Aorta (tissue), 5 donors: Measurements from ENCODE around the gene SNX18. TPM values are rescaled to one million over a fixed set of nuclear protein-coding genes. Genes with fewer than 3 reads are reported as not detected.
"Not testable (repeated sequence)": the region's sequence is repeated elsewhere in the genome, so short reads cannot be mapped to it uniquely, and the experiment has no call there.

ENCODE experiments used
- ATAC-seq: fragments of 200-7000 bp; cut with Tn5 transposase; one replicate; pipeline ENCODE4 v1.9.1; 2022; ENCODE audit warnings: moderate library complexity; ENCODE audit not compliant: low FRiP score
- DNase-seq, 2 donors: peaks; one replicate each; pipeline ENCODE4 v3.0.0-alpha.2; 2020
- H3K27ac ChIP-seq, 2 donors: one replicate each; pipeline ENCODE4 v1.5.1; 2013; ENCODE audit warnings: low read length in 2 of 2, mild to moderate bottlenecking in 2 of 2, moderate library complexity in 2 of 2, control low read depth in 1 of 2, inconsistent platforms in 1 of 2, low read depth in 1 of 2
- H3K27me3 ChIP-seq, 2 donors: one replicate each; pipeline ENCODE4 v1.6.1; 2013; ENCODE audit warnings: control low read depth in 1 of 2, low read length in 1 of 2, mild to moderate bottlenecking in 1 of 2, moderate library complexity in 1 of 2; ENCODE audit not compliant: insufficient read depth in 2 of 2, control insufficient read depth in 1 of 2
- H3K36me3 ChIP-seq, 2 donors: one replicate each; pipeline ENCODE4 v1.6.1; 2013; ENCODE audit warnings: control low read depth in 1 of 2, low read length in 1 of 2, mild to moderate bottlenecking in 1 of 2; ENCODE audit not compliant: insufficient read depth in 2 of 2, control insufficient read depth in 1 of 2
- H3K4me1 ChIP-seq, 2 donors: one replicate each; pipeline ENCODE4 v1.6.1; 2013; ENCODE audit warnings: low read length in 2 of 2, control low read depth in 1 of 2, mild to moderate bottlenecking in 1 of 2, moderate library complexity in 1 of 2; ENCODE audit not compliant: insufficient read depth in 2 of 2, control insufficient read depth in 1 of 2
- H3K4me3 ChIP-seq, 2 donors: one replicate each; pipeline ENCODE4 v1.5.1; 2013; ENCODE audit warnings: low read length in 2 of 2, control low read depth in 1 of 2, mild to moderate bottlenecking in 1 of 2
- H3K9me3 ChIP-seq: one replicate; pipeline ENCODE4 v1.6.1; 2013; ENCODE audit warnings: mild to moderate bottlenecking, low read length; ENCODE audit not compliant: control insufficient read depth
- WGBS, 2 donors: extraction: QIAGEN DNeasy Blood & Tissue Kit; methylation state at CpG; one replicate each; pipeline ENCODE4 v1.1.7; 2013; 5-methylcytosine and 5-hydroxymethylcytosine counted together
- intact Hi-C, 2 donors: fragments of 100-400 bp; cut with DNase I; formaldehyde crosslinking; loops; one replicate each; pipeline versions ENCODE4 v1.14.2 to v1.15.0; 2022
- polyA plus RNA-seq, 2 donors: library from polyadenylated mRNA; stranded (reverse); fragments of 200-250 nt; gene quantifications; one replicate each; pipeline ENCODE4 v1.2.3, GENCODE V29; 2013
- total RNA-seq, 2 donors: library from RNA; stranded (reverse); fragmentation: NEBNext Ultra II Directional; extraction: Animal tissue kit (Norgen Biotek cat#: 25700); gene quantifications; one replicate each; pipeline ENCODE4 v1.2.1, GENCODE V29; 2021
- donor health status: healthy with polysubstance abuse.
- donor health status: Bipolar disorder and iron deficiency.
- donor health status: DM: no; HTN: no; CAD: no.
- donor health status: DM: no; HTN: no; CAD: no.
- donor health status: DM: yes; HTN: yes; CAD: no.

The SNX18 gene
- total and polyA plus RNA-seq, 4 donors = 31.6 to 110 (median 60.8) TPM

DNA sequence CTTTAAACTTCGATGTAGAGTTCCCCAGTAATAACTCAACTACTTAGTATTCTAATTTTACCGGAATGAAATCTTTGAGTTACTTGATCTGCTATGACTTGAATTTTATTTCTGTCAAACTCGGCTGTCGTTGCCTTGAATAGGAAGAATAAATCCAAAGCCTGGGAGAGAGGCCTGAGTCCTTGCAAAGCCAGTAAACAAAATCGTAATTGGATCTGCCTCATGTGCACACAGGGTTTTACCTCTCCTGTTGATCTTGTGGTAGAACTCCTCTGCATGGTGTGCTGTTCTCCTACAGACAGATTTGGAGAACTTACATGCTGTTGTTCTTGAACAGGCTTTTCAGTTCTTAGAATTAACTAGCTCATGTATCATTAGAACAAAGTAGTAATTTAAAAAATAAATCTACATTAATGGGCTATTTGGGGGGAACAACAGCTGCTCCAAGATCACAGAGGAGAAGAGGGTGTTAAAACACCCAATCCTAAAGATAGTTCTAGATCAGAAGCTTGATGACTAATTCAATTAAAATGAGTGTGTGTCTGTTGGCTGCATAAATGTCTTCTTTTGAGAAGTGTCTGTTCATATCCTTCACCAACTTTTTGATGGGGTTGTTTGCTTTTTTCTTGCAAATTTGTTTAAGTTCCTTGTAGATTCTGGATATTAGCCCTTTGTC, 33.2 kb upstream of the SNX18 start:
- ATAC-seq = no peak
- Histone ChIP-seq H3K9me3 (no peaks in the 10 kb centered on the region), H3K36me3 (no peaks in the 10 kb centered on the region), H3K27ac (no peak overlapping the region), H3K27me3 (no peaks in the 10 kb centered on the region), H3K4me1 (no peaks in the 10 kb centered on the region), H3K4me3 (no peak overlapping the region)
- DNase-seq = no peak
- intact Hi-C loops = no loop called here
- 71 to 77% methylated on average over 5 of the region's 5 CpGs for WGBS, 2 donors

DNA sequence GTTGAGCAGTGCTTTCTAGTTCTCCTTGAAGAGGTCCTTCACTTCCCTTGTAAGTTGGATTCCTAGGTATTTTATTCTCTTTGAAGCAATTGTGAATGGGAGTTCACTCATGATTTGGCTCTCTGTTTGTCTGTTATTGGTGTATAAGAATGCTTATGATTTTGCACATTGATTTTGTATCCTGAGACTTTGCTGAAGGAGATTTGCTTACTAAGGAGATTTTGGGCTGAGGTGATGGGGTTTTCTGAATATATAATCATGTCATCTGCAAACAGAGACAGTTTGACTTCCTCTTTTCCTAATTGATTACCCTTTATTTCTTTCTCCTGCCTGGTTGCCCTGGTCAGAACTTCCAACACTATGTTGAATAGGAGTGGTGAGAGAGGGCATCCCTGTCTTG, 31.9 kb upstream of the SNX18 start:
- ATAC-seq, H3K4me3 ChIP-seq, H3K36me3 ChIP-seq, H3K4me1 ChIP-seq, H3K27ac ChIP-seq, DNase-seq, H3K9me3 ChIP-seq, H3K27me3 ChIP-seq: not testable (repeated sequence)
- intact Hi-C loops = loop anchor here in 1 of 2 donors (5.0 kb wide), 1 partner anchor 228 kb away; no protein-coding TSS in a partner anchor

DNA sequence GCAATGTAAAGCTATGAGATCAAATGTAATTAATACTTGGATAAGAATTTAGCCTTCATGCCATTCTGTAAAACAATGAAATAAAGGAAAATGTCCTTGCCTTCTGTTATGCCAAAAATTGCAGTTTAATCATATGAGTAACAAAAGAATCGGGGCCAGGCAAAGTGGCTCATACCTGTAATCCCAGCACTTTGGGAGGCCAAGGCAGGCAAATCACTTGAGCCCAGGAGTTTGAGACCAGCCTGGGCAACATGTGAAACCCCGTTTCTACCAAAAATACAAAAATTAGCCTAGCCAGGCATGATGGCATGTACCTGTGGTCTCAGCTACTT, 27.9 kb upstream of the SNX18 start:
- intact Hi-C loops = loop anchor here in 1 of 2 donors (5.0 kb wide), 1 partner anchor 232 kb away; no protein-coding TSS in a partner anchor
- DNase-seq, H3K4me3 ChIP-seq, H3K27me3 ChIP-seq, H3K4me1 ChIP-seq, ATAC-seq, H3K36me3 ChIP-seq, H3K9me3 ChIP-seq, H3K27ac ChIP-seq: not testable (repeated sequence)
- 26 to 50% methylated on average over 2 of the region's 2 CpGs for WGBS, 2 donors

GRCh38 chr5:54491326-54491725, 26.2 kb upstream of the SNX18 start:
- ATAC-seq (no peak), DNase-seq (no peak)
- H3K27ac ChIP-seq = no peak overlapping the region
- H3K4me1 ChIP-seq = no peaks in the 10 kb centered on the region
- intact Hi-C loops = loop anchor here (2.0 to 5.0 kb wide), 3 partner anchors 49 to 249 kb away; no protein-coding TSS in a partner anchor
- H3K9me3 ChIP-seq = no peaks in the 10 kb centered on the region
- no peak overlapping the region for H3K4me3 ChIP-seq
- no peaks in the 10 kb centered on the region for H3K36me3 ChIP-seq
- 80 to 97% methylated on average over 1 of the region's 1 CpG for WGBS, 2 donors
- H3K27me3 ChIP-seq = no peaks in the 10 kb centered on the region

- H3K4me3 ChIP-seq = no peak overlapping the region
- intact Hi-C loops = loop anchor here (5.0 kb wide), 2 partner anchors 245 to 250 kb away; no protein-coding TSS in a partner anchor
- no peaks in the 10 kb centered on the region for H3K36me3 ChIP-seq
- H3K27me3 ChIP-seq = no peaks in the 10 kb centered on the region
- DNase-seq (no peak), ATAC-seq (no peak)
- H3K4me1 ChIP-seq = no peaks in the 10 kb centered on the region
- H3K27ac ChIP-seq = no peak overlapping the region
- 68 to 75% methylated on average over 2 of the region's 2 CpGs for WGBS, 2 donors
- H3K9me3 ChIP-seq = no peaks in the 10 kb centered on the region
These were observed 25.4 kb upstream of the SNX18 start for GRCh38 chr5:54492178-54492577.

- intact Hi-C loops = no loop called here
- no peaks in the 10 kb centered on the region for H3K9me3 ChIP-seq
- DNase-seq (no peak), ATAC-seq (no peak)
- no peaks in the 10 kb centered on the region for H3K4me1 ChIP-seq
- H3K36me3 ChIP-seq = no peaks in the 10 kb centered on the region
- no peak overlapping the region for H3K4me3 ChIP-seq
- no peak overlapping the region for H3K27ac ChIP-seq
- H3K27me3 ChIP-seq = no peaks in the 10 kb centered on the region
These were observed 22.5 kb upstream of the SNX18 start for GRCh38 chr5:54495027-54495426.

- WGBS, 2 donors = 19 to 37% methylated on average over 4 of the region's 4 CpGs
- no peak for DNase-seq
- Histone ChIP-seq H3K4me1 (no peaks in the 10 kb centered on the region), H3K36me3 (peaks cover 0 to 1% of the 10 kb centered on the region in 2 donors), H3K9me3 (no peaks in the 10 kb centered on the region), H3K4me3 (no peak overlapping the region), H3K27me3 (no peaks in the 10 kb centered on the region), H3K27ac (no peak overlapping the region)
- intact Hi-C loops = no loop called here
- ATAC-seq = no peak
These were observed 3.3 kb upstream of the SNX18 start for GRCh38 chr5:54514291-54514690.

GRCh38 chr5:54514841-54515432, 2.6 kb upstream of the SNX18 start:
- H3K27ac ChIP-seq = no peak overlapping the region
- DNase-seq = no peak

DNA sequence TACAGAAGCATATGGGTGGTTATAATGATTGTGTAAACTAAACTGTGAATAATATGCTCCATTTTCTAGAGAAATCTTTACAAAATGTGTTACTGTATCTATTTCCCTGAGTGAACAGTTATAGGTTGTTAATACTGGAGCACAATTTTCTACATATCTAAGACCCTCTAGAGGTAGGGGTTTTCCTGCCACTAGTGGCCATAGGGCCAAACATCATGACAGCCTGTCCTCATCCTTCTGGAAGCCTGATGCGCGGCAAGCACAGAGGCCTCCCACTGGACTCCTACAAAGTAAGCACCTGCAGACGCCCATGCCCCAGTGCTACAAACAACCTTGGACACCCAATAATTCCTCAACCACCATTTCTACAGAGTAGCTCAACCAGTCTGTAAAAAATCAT, 1.9 kb upstream of the SNX18 start:
- intact Hi-C loops = loop anchor here (5.0 kb wide), 3 partner anchors 332 to 647 kb away; partner anchors contain the start of gene GPX8 (in 1 of the 2)
- no peak overlapping the region for H3K4me3 ChIP-seq

More at GRCh38 chr5:54514841-54515432, 2.6 kb upstream of the SNX18 start:
- no peak overlapping the region for H3K4me3 ChIP-seq
- intact Hi-C loops = loop anchor here (5.0 kb wide), 3 partner anchors 332 to 647 kb away; partner anchors contain the start of gene GPX8 (in 1 of the 2)
- H3K4me1 ChIP-seq = no peaks in the 10 kb centered on the region
- H3K9me3 ChIP-seq = no peaks in the 10 kb centered on the region
- peaks cover 0 to 3% of the 10 kb centered on the region in 2 donors for H3K36me3 ChIP-seq
- H3K27me3 ChIP-seq = no peaks in the 10 kb centered on the region
- WGBS, 2 donors = 65 to 69% methylated on average over 8 of the region's 8 CpGs
- ATAC-seq = no peak

More for the DNA sequence above, 1.9 kb upstream of the SNX18 start:
- Histone ChIP-seq H3K4me1 (no peaks in the 10 kb centered on the region), H3K36me3 (peaks cover 0 to 3% of the 10 kb centered on the region in 2 donors), H3K9me3 (no peaks in the 10 kb centered on the region), H3K27me3 (no peaks in the 10 kb centered on the region), H3K27ac (no peak overlapping the region)
- DNase-seq (no peak), ATAC-seq (no peak)
- WGBS, 2 donors = 95 to 96% methylated on average over 3 of the region's 3 CpGs
